ENCODE measurements around the gene AGPAT1.

Gene AGPAT1

DNA sequence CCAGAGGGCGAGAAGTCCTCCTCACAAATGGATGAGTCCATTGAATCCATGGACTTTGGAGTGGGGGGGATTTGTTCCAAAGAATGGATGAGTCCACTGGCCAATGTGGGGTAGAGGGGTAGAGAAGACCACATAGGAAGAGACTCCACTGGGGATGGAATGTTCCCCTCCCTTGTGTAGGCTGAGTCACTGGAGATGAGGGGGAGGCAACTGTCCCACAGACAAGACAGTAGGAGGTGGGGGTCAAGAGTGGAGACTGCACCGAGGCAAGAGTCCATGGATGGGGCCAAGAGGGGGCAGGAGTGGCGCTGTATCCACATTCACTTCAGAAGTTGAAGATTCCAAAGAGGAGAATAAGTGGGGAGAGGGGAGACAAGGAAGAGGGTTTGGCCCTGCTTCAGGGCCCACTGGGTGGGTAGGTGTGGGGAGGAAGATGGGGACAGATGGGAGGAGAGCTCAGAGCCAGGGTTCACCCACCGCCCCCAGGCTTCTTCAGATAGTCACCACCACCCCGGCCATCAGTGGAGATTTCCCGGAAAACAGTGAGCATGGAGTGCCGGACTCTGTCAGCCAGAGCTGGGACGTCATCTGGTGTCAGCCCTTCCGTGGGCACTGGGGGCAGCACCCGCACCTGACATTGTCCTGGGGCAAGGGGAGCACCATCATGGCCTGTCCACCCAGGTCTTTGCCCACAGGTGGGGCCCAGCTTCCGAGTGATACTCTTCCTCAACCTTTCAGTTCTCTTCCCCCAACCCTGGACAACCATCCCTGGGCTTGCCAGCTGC lies 6.9 kb downstream of the AGPAT1 start:
- Histone ChIP-seq H3K27me3 (ENCODE audit: control insufficient read depth, insufficient read depth, low read length) (no peaks in the 10 kb centered on the region), H3K9ac (ENCODE audit: low read length) (no peak overlapping the region), H3K27ac (ENCODE audit: low read depth, low read length) (no peak overlapping the region), H3K4me1 (ENCODE audit: control insufficient read depth, insufficient read depth, low read length) (no peaks in the 10 kb centered on the region), H3K36me3 (ENCODE audit: control insufficient read depth, insufficient read depth, low read length) (peaks cover 39% of the 10 kb centered on the region), H3K4me3 (ENCODE audit: low read length) (no peak overlapping the region)

DNA sequence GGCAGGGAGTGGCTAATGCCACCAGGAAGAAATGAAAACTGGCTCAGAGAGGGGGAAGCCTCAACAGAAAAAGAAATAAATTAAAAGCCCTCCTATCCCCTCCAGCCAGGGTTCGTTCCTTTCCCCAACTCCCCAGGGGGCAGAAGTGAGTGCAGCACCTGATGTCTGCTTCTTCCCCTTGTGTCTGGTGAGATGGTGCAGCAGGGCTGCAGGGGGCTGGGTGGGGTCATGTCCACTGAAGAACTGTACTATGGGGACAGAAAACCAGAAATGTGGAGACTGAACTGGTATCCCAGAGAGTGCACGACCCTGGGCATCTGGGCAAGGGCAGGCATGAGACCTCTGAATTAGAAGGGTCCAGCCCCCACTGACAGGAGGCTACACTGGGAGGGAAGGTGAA lies 7.5 kb downstream of the AGPAT1 start:
- H3K27ac ChIP-seq (ENCODE audit: low read depth, low read length): no peak overlapping the region
- peaks cover 39% of the 10 kb centered on the region for H3K36me3 ChIP-seq (ENCODE audit: control insufficient read depth, insufficient read depth, low read length)
- no peak overlapping the region for H3K9ac ChIP-seq (ENCODE audit: low read length)

DNA sequence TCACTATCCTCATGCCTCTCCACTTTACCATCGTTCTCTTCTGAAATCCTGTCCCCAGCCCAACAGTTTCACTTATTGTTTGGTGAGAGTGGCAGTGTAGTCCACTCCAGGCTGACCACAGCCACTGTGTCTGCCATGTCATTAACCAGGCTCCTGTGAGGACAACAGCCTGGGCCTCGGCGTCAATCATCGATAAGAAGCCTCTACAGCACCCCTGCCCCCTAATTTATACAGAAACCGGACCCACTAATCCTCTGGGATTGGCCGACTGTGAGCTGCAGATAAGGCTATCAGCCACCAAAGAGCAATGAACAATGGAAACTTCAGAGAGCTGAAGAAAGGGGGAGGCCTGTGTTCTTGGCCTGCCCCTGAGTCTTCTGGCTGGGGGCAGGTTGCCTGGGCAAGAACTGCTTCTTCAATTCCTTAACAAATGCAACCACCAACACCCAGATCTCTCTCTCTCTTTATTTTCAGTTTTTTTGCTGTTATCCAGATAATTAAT lies 8.1 kb downstream of the AGPAT1 start:
- no peaks in the 10 kb centered on the region for H3K27me3 ChIP-seq (ENCODE audit: control insufficient read depth, insufficient read depth, low read length)
- H3K27ac ChIP-seq (ENCODE audit: low read depth, low read length): no peak overlapping the region
- no peak overlapping the region for H3K4me3 ChIP-seq (ENCODE audit: low read length)
- H3K36me3 ChIP-seq (ENCODE audit: control insufficient read depth, insufficient read depth, low read length): peaks cover 42% of the 10 kb centered on the region
- no peaks in the 10 kb centered on the region for H3K4me1 ChIP-seq (ENCODE audit: control insufficient read depth, insufficient read depth, low read length)
- H3K9ac ChIP-seq (ENCODE audit: low read length): no peak overlapping the region

More for the DNA sequence above, 7.5 kb downstream of the AGPAT1 start:
- no peak overlapping the region for H3K4me3 ChIP-seq (ENCODE audit: low read length)
- H3K4me1 ChIP-seq (ENCODE audit: control insufficient read depth, insufficient read depth, low read length): no peaks in the 10 kb centered on the region
- H3K27me3 ChIP-seq (ENCODE audit: control insufficient read depth, insufficient read depth, low read length): no peaks in the 10 kb centered on the region

DNA sequence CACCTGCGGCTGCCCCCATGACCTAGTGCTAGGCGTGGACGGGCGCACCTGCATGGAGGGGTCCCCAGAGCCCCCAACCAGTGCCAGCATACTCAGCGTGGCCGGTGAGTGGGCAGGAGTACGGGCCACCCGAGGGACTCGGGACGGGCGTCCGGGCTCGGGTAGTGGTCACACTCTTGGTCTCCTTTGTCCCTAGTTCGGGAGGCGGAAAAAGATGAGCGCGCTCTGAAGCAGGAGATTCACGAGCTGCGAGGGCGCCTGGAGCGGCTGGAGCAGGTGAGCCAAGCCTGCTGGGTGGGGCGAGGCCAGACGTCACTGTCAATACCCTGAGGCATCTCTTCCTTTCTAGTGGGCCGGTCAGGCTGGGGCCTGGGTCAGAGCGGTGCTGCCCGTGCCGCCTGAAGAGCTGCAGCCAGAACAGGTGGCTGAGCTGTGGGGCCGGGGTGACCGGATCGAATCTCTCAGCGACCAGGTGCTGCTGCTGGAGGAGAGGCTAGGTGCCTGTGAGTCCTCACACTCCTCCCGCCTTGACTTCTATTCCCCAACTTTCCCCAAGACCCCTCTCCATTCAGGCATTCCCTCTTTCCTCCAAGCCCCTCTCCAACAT lies 8.6 kb downstream of the AGPAT1 start:
- Histone ChIP-seq H3K4me3 (ENCODE audit: low read length) (no peak overlapping the region), H3K27ac (ENCODE audit: low read depth, low read length) (no peak overlapping the region), H3K9ac (ENCODE audit: low read length) (no peak overlapping the region), H3K27me3 (ENCODE audit: control insufficient read depth, insufficient read depth, low read length) (no peaks in the 10 kb centered on the region), H3K36me3 (ENCODE audit: control insufficient read depth, insufficient read depth, low read length) (peaks cover 46% of the 10 kb centered on the region), H3K4me1 (ENCODE audit: control insufficient read depth, insufficient read depth, low read length) (no peaks in the 10 kb centered on the region)

DNA sequence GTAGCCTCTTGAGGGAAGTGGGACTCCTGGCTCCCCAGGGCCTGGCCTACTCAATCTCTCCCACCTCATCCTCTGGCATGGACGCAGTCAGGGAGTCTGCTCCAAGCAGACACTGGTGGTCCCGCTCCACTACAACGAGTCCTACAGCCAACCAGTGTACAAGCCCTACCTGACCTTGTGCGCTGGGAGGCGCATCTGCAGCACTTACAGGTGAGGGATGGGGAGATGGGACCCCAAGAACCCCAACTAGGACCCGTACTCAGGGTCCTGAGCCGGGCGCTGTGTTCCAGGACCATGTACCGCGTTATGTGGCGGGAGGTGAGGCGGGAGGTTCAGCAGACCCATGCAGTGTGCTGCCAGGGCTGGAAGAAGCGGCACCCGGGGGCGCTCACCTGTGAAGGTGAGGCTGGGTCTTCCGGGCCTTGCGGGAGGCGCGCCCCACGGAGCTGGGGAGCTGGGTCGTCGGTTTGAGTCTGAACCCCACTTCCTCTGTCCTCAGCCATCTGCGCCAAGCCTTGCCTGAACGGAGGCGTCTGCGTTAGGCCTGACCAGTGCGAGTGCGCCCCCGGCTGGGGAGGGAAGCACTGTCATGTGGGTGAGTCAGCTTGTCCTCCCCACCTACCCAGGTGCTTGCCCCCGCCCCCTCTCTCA lies 9.3 kb downstream of the AGPAT1 start:
- Histone ChIP-seq H3K27ac (ENCODE audit: low read depth, low read length) (no peak overlapping the region), H3K4me1 (ENCODE audit: control insufficient read depth, insufficient read depth, low read length) (no peaks in the 10 kb centered on the region), H3K9ac (ENCODE audit: low read length) (no peak overlapping the region), H3K4me3 (ENCODE audit: low read length) (no peak overlapping the region), H3K36me3 (ENCODE audit: control insufficient read depth, insufficient read depth, low read length) (peaks cover 46% of the 10 kb centered on the region), H3K27me3 (ENCODE audit: control insufficient read depth, insufficient read depth, low read length) (no peaks in the 10 kb centered on the region)

DNA sequence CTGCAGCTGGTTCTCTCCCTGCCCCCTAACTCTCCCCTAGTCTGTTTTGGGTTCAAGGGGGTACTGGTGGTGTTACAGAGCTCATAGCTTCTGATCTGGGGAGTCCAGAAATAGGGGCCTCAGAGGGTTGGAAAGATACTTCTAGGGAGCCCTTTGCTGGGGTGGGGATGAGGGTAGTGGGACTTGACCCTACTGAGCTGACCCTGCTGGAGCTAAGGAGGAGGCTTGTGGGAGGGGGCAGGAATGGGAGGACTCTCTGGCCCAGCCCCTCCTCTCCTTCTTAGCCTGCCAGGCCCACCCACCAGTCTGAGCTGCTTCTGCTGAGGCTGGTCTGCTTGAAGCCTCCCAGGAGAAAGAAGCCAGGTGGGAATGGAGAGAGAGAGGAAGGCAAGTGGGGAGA lies 11.6 kb downstream of the AGPAT1 start, which contains the start of gene EGFL8:
EGFL8 (plus strand) TSS at position 301 of the 400 bp plus-strand sequence. CDS start 1,571 bp downstream, outside the sequence.
- Histone ChIP-seq H3K4me1 (ENCODE audit: control insufficient read depth, insufficient read depth, low read length) (no peaks in the 10 kb centered on the region), H3K36me3 (ENCODE audit: control insufficient read depth, insufficient read depth, low read length) (peaks cover 25% of the 10 kb centered on the region), H3K4me3 (ENCODE audit: low read length) (no peak within 1 kb of the TSS), H3K27me3 (ENCODE audit: control insufficient read depth, insufficient read depth, low read length) (no peaks in the 10 kb centered on the region), H3K9ac (ENCODE audit: low read length) (no peak within 1 kb of the TSS), H3K27ac (ENCODE audit: low read depth, low read length) (peak within 1 kb of the TSS; percentile 61)

DNA sequence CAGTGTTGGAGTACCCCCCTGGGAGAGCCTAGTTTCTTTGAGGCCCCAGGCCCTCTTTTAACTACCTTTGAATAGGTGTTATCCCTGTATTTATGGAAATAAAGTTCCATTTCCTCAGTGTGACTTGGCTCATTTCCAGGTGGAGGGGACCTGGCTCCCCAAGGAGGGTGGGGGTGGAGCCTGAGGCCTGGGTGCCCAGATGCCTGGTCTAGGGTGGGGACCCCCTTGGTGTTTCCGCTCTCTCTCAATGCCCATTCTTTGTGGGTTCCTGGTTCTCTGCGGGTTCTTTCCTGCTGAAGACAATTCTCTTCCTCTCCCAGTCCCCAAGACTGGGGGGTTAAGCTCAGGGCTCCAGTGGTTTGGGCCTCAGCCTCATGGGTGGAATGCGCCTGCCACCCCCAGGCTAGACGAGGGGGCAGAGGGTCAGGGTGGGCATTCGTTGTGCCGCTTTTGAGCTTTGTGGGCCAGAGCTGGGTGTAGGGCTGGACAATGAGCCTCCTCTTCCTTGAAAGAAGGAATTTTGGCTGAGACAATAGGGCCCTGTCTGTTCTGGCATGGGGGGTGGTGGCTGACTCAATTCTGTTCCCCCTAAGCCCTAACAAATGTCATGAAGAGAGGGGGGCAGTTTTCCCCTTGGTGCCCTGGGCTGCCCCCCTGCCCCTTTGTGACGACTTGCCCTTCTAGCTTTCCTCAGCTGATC lies 12.2 kb downstream of the AGPAT1 start:
- H3K9ac ChIP-seq (ENCODE audit: low read length): no peak overlapping the region

DNA sequence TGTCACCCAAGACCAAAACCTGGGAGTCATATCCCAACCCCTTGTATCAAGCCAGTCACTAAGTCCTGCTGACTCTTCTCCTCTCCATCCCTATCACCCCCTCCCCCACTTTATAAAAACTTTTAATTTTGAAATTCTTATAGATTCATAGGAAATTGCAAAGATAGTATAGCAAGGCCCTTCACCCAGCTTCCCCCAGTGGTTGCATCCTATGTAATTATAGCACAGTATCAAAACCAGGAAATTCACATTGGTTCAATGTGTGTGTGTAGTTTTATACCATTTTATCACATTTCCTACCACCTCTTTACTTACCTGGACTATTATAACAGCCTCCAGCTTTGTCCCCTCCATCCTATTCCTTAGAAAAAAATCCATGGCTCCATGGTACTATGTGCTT lies 17.8 kb downstream of the AGPAT1 start:
- Histone ChIP-seq H3K27ac (ENCODE audit: low read depth, low read length) (no peak overlapping the region), H3K9ac (ENCODE audit: low read length) (no peak overlapping the region), H3K27me3 (ENCODE audit: control insufficient read depth, insufficient read depth, low read length) (no peaks in the 10 kb centered on the region), H3K4me1 (ENCODE audit: control insufficient read depth, insufficient read depth, low read length) (peaks cover 5% of the 10 kb centered on the region), H3K36me3 (ENCODE audit: control insufficient read depth, insufficient read depth, low read length) (peaks cover 16% of the 10 kb centered on the region), H3K4me3 (ENCODE audit: low read length) (no peak overlapping the region)

More for the DNA sequence above, 12.2 kb downstream of the AGPAT1 start:
- peak overlapping the region; percentile 61 for H3K27ac ChIP-seq (ENCODE audit: low read depth, low read length)
- no peaks in the 10 kb centered on the region for H3K27me3 ChIP-seq (ENCODE audit: control insufficient read depth, insufficient read depth, low read length)
- no peaks in the 10 kb centered on the region for H3K4me1 ChIP-seq (ENCODE audit: control insufficient read depth, insufficient read depth, low read length)
- peaks cover 20% of the 10 kb centered on the region for H3K36me3 ChIP-seq (ENCODE audit: control insufficient read depth, insufficient read depth, low read length)
- no peak overlapping the region for H3K4me3 ChIP-seq (ENCODE audit: low read length)

DNA sequence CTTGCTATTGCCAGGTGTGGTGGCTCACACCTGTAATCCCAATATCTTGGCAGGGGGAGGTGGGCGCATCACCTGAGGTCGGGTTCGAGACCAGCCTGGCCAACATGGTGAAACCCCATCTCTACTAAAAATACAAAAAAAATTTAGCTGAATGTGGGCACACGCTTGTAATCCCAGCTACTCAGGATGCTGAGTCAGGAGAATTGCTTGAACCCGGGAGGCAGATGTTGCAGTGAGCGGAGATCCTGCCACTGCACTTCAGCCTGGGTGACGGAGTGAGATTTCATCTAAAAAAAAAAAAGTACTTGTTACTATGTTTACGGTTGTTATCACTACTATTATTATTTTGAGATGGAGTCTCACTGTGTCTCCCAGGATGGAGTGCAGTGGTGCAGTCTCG lies 19.0 kb downstream of the AGPAT1 start:
- Histone ChIP-seq H3K4me1 (ENCODE audit: control insufficient read depth, insufficient read depth, low read length) (peaks cover 9% of the 10 kb centered on the region), H3K9ac (ENCODE audit: low read length) (no peak overlapping the region), H3K4me3 (ENCODE audit: low read length) (no peak overlapping the region), H3K36me3 (ENCODE audit: control insufficient read depth, insufficient read depth, low read length) (peaks cover 10% of the 10 kb centered on the region), H3K27ac (ENCODE audit: low read depth, low read length) (no peak overlapping the region), H3K27me3 (ENCODE audit: control insufficient read depth, insufficient read depth, low read length) (no peaks in the 10 kb centered on the region)

DNA sequence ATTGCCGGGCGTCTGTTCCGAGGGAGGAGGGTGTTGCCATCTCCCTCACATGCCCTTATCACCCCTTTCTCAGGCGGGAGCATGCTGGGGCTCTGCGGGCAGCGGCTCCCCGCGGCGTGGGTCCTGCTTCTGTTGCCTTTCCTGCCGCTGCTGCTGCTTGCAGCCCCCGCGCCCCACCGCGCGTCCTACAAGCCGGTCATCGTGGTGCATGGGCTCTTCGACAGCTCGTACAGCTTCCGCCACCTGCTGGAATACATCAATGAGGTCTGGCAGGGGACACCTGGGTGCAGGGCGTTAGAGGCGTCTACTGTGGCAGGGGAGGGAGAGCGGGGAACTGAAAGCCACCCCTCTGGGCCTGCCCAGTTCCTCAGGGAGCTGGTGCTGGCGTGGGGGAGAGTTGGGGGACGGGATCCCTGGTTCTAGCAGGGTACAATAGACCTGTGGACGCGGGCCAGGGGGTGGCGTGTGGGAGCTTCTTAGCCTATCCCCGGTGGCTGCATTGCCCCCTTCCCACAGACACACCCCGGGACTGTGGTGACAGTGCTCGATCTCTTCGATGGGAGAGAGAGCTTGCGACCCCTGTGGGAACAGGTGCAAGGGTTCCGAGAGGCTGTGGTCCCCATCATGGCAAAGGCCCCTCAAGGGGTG lies 21.2 kb downstream of the AGPAT1 start:
- Histone ChIP-seq H3K4me1 (ENCODE audit: control insufficient read depth, insufficient read depth, low read length) (peaks cover 17% of the 10 kb centered on the region), H3K36me3 (ENCODE audit: control insufficient read depth, insufficient read depth, low read length) (peaks cover 10% of the 10 kb centered on the region), H3K27me3 (ENCODE audit: control insufficient read depth, insufficient read depth, low read length) (no peaks in the 10 kb centered on the region), H3K9ac (ENCODE audit: low read length) (peak overlapping the region; percentile 79), H3K27ac (ENCODE audit: low read depth, low read length) (peak overlapping the region; percentile 91), H3K4me3 (ENCODE audit: low read length) (peak overlapping the region; percentile 88)

DNA sequence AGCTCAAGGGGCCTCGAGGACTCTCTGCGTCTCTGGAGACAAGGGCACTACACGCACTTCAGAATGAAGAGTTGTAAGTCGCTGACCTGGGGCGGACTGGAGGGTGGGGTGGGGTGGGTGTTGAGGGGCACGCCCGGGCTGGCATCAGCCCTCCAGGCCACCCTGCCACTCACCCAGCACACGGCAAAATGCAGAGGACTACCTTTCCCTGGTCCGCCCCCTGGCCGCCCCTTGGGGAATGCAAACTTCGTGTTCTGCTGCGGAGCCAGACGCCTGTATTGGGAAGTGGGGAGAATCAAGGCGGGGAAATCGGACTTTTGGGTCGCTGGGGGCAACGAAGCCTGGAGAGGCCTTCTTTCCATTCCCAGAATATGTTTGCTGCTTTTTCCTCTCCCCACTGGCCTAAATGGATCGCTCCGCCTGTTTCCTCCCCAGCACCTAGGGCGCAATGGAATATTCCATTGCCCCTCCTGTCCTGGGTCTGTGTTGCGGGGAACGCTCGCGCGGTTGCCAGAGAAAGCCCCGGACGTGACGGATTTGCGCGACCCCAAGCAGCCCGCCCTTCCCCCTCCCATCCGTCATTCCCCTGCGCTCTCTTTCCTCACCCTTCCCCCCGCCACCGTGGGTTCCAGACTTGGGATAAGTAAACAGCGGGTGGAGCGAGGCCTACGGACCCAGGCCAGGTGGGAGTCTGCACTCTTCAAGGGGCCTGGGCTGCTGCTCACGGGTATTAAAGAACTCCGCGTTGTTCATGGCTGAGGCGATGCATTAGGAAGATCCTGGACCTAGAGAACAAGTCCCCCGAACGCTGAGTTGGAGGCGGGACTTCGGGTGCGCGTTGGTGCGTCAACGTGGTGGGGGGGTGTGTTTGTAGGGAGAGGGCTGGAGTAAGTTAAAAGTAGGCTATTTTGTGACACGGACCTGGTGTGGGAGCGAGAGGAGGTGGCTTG lies 22.0 kb downstream of the AGPAT1 start, which contains the start of gene PPT2:
PPT2 (plus strand) TSS at position 578 of the 950 bp plus-strand sequence. CDS start 454 bp downstream, outside the sequence.
- Histone ChIP-seq H3K27ac (ENCODE audit: low read depth, low read length) (peak within 1 kb of the TSS; percentile 91), H3K27me3 (ENCODE audit: control insufficient read depth, insufficient read depth, low read length) (no peaks in the 10 kb centered on the region), H3K4me3 (ENCODE audit: low read length) (peak within 1 kb of the TSS; percentile 88), H3K36me3 (ENCODE audit: control insufficient read depth, insufficient read depth, low read length) (peaks cover 10% of the 10 kb centered on the region), H3K4me1 (ENCODE audit: control insufficient read depth, insufficient read depth, low read length) (peaks cover 17% of the 10 kb centered on the region), H3K9ac (ENCODE audit: low read length) (peak within 1 kb of the TSS; percentile 79)
